Measurements from ENCODE around the gene NEO1. TPM values are rescaled to one million over a fixed set of nuclear protein-coding genes. Genes with fewer than 3 reads are reported as not detected.

The NEO1 gene
- polyA plus RNA-seq, 1 of the 3 experiments (the other 2 are of a cell fraction), result 13.1 TPM

DNA sequence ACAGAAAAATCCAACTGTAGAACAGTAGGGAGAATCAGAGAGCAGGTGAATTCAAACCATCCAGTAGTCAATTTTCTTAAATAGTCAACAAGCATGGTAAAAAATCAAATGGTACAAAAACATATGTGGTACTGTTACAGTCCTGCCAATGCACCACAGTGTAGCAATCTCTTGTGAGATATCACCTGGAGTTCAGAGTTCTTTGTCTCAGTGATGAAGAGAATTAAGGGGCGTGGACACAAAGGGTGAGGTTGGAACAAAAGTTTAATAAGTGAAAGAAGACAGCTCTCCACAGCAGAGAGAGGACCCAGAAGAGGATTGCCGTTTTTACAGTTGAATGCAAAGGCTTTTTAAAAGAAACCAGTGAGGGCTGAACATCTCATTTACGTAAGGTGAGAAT lies 113.2 kb downstream of the NEO1 start:
- H3K36me3 ChIP-seq (replicated peaks in 1 of 2; ENCODE audit: control insufficient read depth in 1 of 2, insufficient read depth in 2 of 2, low read length in 1 of 2), result no peaks in the 10 kb centered on the region
- H3K4me2 ChIP-seq, result no peak overlapping the region
- no peaks in the 10 kb centered on the region for H3F3A ChIP-seq (replicated peaks; ENCODE audit: insufficient read depth)
- POLR2A ChIA-PET, result no interaction called here
- H3K79me2 ChIP-seq (ENCODE audit: insufficient read depth), result no peaks in the 10 kb centered on the region
- no peaks in the 10 kb centered on the region for H3K9me2 ChIP-seq
- TF ChIP-seq EP300 (IDR thresholded peaks at IDR 0.05; ENCODE audit: borderline replicate concordance in 1 of 2, low read depth in 1 of 2, low read length in 1 of 2) (no peak), MAX (IDR thresholded peaks at IDR 0.05; ENCODE audit: low read depth) (no peak), RXRA (IDR thresholded peaks at IDR 0.05; ENCODE audit: borderline replicate concordance, low read depth) (no peak), NRF1 (IDR thresholded peaks at IDR 0.05; ENCODE audit: low read depth, low read length) (no peak), FOXJ3 (CRISPR knock-in tag; IDR thresholded peaks at IDR 0.05) (no peak), EZH2phosphoT487 (IDR thresholded peaks at IDR 0.05; ENCODE audit: borderline replicate concordance, low read depth) (no peak), CHD2 (IDR thresholded peaks at IDR 0.05; ENCODE audit: low read length, partially characterized antibody) (no peak), YY1 (IDR thresholded peaks at IDR 0.05; ENCODE audit: low read depth) (no peak), GABPA (IDR thresholded peaks at IDR 0.05; ENCODE audit: low read depth) (no peak), FOXM1 (IDR thresholded peaks at IDR 0.05; ENCODE audit: low read depth) (no peak), USF1 (IDR thresholded peaks at IDR 0.05; ENCODE audit: borderline replicate concordance, low read depth) (no peak), TEAD4 (IDR thresholded peaks at IDR 0.05; ENCODE audit: borderline replicate concordance, insufficient read depth) (no peak), MXI1 (IDR thresholded peaks at IDR 0.05; ENCODE audit: low read depth, low read length) (no peak), TCF12 (IDR thresholded peaks at IDR 0.05) (no peak)
- no peak overlapping the region for H3K9ac ChIP-seq
- 85% methylated on average over 3 of the region's 3 CpGs for WGBS (ENCODE audit: low lambda C conversion rate)
- H3K27ac ChIP-seq (ENCODE audit: low read depth in 2 of 2, low read length in 1 of 2), result no peak overlapping the region
- H4K20me1 ChIP-seq (ENCODE audit: insufficient read depth), result no peaks in the 10 kb centered on the region
- no peak overlapping the region for H2AFZ ChIP-seq (ENCODE audit: low read depth)
- H3K27me3 ChIP-seq (ENCODE audit: insufficient read depth), result no peaks in the 10 kb centered on the region
- CTCF ChIA-PET, result interaction anchor here (1.3 kb wide), 1 partner anchor 11 kb away, joined by 3 read pairs; no protein-coding TSS in a partner anchor
- H3K9me3 ChIP-seq, result peaks cover 5% of the 10 kb centered on the region; the same call in 1 of the 2 replicates
- H3K4me1 ChIP-seq (ENCODE audit: control insufficient read depth in 1 of 2, insufficient read depth in 2 of 2, low read depth in 1 of 2, low read length in 1 of 2), result no peaks in the 10 kb centered on the region; a peak in 1 of 4 replicates
- no peak overlapping the region for H3K4me3 ChIP-seq (ENCODE audit: low read depth in 2 of 2, low read length in 1 of 2)
- no peak for DNase-seq

DNA sequence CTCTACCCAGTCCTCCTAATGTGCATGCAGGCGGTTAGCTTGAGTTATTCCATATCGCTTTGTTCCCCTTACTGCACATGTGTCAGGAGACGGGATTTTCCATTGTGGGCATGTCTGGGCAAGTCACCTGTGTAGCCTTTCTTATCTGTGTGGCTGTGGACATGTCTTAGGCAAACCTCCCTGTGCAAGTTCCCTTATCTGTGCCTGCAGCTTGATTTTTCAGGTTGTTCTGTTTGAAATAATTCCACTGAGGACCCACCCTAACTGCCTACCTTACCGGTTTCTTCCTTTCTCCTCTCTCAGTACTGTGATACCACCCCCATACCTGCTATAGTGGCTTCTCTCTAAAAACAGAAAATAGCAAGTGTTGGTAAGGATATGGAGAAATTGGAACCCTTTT lies 113.6 kb downstream of the NEO1 start:
- Histone ChIP-seq H3F3A (replicated peaks; ENCODE audit: insufficient read depth) (no peaks in the 10 kb centered on the region), H3K79me2 (ENCODE audit: insufficient read depth) (no peaks in the 10 kb centered on the region), H3K9ac (no peak overlapping the region), H4K20me1 (ENCODE audit: insufficient read depth) (no peaks in the 10 kb centered on the region), H2AFZ (ENCODE audit: low read depth) (no peak overlapping the region), H3K9me2 (no peaks in the 10 kb centered on the region), H3K9me3 (peaks cover 5% of the 10 kb centered on the region; the same call in 1 of the 2 replicates), H3K36me3 (replicated peaks in 1 of 2; ENCODE audit: control insufficient read depth in 1 of 2, insufficient read depth in 2 of 2, low read length in 1 of 2) (no peaks in the 10 kb centered on the region), H3K4me1 (ENCODE audit: control insufficient read depth in 1 of 2, insufficient read depth in 2 of 2, low read depth in 1 of 2, low read length in 1 of 2) (no peaks in the 10 kb centered on the region; a peak in 1 of 4 replicates), H3K4me3 (ENCODE audit: low read depth in 2 of 2, low read length in 1 of 2) (no peak overlapping the region), H3K4me2 (no peak overlapping the region), H3K27me3 (ENCODE audit: insufficient read depth) (no peaks in the 10 kb centered on the region), H3K27ac (ENCODE audit: low read depth in 2 of 2, low read length in 1 of 2) (no peak overlapping the region)
- ChIA-PET POLR2A (no interaction called here), CTCF (interaction anchor here (0.9 to 1.3 kb wide), 2 partner anchors 10 to 108 kb away, joined by 3 read pairs; no protein-coding TSS in a partner anchor)
- no peak for TF ChIP-seq MAX (IDR thresholded peaks at IDR 0.05; ENCODE audit: low read depth)
- no peak for TF ChIP-seq TEAD4 (IDR thresholded peaks at IDR 0.05; ENCODE audit: borderline replicate concordance, insufficient read depth)
- TF ChIP-seq YY1 (IDR thresholded peaks at IDR 0.05; ENCODE audit: low read depth), result no peak
- TF ChIP-seq NFIC (IDR thresholded peaks at IDR 0.05; ENCODE audit: borderline replicate concordance), result no peak
- TF ChIP-seq MEF2A (IDR thresholded peaks at IDR 0.05; ENCODE audit: borderline replicate concordance, low read depth), result no peak
- TF ChIP-seq TAF1 (IDR thresholded peaks at IDR 0.05; ENCODE audit: borderline replicate concordance, low read depth, low read length), result no peak
- TF ChIP-seq EZH2phosphoT487 (IDR thresholded peaks at IDR 0.05; ENCODE audit: borderline replicate concordance, low read depth), result no peak
- TF ChIP-seq, protein P1, sequence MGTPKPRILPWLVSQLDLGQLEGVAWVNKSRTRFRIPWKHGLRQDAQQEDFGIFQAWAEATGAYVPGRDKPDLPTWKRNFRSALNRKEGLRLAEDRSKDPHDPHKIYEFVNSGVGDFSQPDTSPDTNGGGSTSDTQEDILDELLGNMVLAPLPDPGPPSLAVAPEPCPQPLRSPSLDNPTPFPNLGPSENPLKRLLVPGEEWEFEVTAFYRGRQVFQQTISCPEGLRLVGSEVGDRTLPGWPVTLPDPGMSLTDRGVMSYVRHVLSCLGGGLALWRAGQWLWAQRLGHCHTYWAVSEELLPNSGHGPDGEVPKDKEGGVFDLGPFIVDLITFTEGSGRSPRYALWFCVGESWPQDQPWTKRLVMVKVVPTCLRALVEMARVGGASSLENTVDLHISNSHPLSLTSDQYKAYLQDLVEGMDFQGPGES (IDR thresholded peaks at IDR 0.05; ENCODE audit: low read depth, low read length), result no peak
- no peak for TF ChIP-seq USF1 (IDR thresholded peaks at IDR 0.05; ENCODE audit: borderline replicate concordance, low read depth)
- no peak for TF ChIP-seq TCF12 (IDR thresholded peaks at IDR 0.05)
- TF ChIP-seq NRF1 (IDR thresholded peaks at IDR 0.05; ENCODE audit: low read depth, low read length), result no peak
- no peak for TF ChIP-seq FOSL2 (IDR thresholded peaks at IDR 0.05; ENCODE audit: borderline replicate concordance, low read depth)
- no peak for TF ChIP-seq SIN3A (IDR thresholded peaks at IDR 0.05; ENCODE audit: borderline replicate concordance, low read depth, low read length)
- TF ChIP-seq, protein P2, sequence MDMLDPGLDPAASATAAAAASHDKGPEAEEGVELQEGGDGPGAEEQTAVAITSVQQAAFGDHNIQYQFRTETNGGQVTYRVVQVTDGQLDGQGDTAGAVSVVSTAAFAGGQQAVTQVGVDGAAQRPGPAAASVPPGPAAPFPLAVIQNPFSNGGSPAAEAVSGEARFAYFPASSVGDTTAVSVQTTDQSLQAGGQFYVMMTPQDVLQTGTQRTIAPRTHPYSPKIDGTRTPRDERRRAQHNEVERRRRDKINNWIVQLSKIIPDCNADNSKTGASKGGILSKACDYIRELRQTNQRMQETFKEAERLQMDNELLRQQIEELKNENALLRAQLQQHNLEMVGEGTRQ (IDR thresholded peaks at IDR 0.05; ENCODE audit: borderline replicate concordance, low read depth, low read length), result no peak
- no peak for DNase-seq
- WGBS (ENCODE audit: low lambda C conversion rate), result 85% methylated on average over 4 of the region's 4 CpGs
